ENCODE results near the gene KANTR.

KANTR gene

GRCh38 chrX:53084863-53085262 is 9.1 kb upstream of the KANTR start:
- H3K36me3 ChIP-seq, result peaks cover 7 to 46% (median 25%) of the 10 kb centered on the region in 11 experiments; a peak in 18 of 22 replicates
- no peak overlapping the region for H3K9ac ChIP-seq

GRCh38 chrX:53085661-53086229 is 8.2 kb upstream of the KANTR start:
- Histone ChIP-seq H4K20me1 (peaks cover 0 to 74% (median 47%) of the 10 kb centered on the region in 11 experiments; a peak in 17 of 22 replicates), H3K4me2 (no peak overlapping the region), H3K4me3 (no peak overlapping the region), H3K4me1 (peaks cover 6 to 26% (median 15%) of the 10 kb centered on the region in 10 experiments; a peak in 17 of 20 replicates), H3K9me3 (replicated peaks in 1 of 11) (peaks cover 0 to 8% (median 0%) of the 10 kb centered on the region in 11 experiments; a peak in 3 of 22 replicates), H3K9ac (no peak overlapping the region), H3K36me3 (peaks cover 7 to 46% (median 25%) of the 10 kb centered on the region in 11 experiments; a peak in 18 of 22 replicates), H3K27me3 (peaks cover 55 to 79% (median 65%) of the 10 kb centered on the region in 11 experiments), H3K27ac (no peak overlapping the region)
- no peak for TF ChIP-seq Cebpa-rat (IDR thresholded peaks at IDR 0.05)

More at GRCh38 chrX:53084863-53085262, 9.1 kb upstream of the KANTR start:
- Histone ChIP-seq H3K4me1 (peaks cover 6 to 29% (median 19%) of the 10 kb centered on the region in 10 experiments; a peak in 17 of 20 replicates), H3K27ac (no peak overlapping the region), H4K20me1 (peaks cover 0 to 68% (median 47%) of the 10 kb centered on the region in 11 experiments; a peak in 17 of 22 replicates), H3K9me3 (replicated peaks in 1 of 11) (peaks cover 0 to 8% (median 0%) of the 10 kb centered on the region in 11 experiments; a peak in 3 of 22 replicates), H3K4me2 (no peak overlapping the region), H3K27me3 (peaks cover 50 to 73% (median 60%) of the 10 kb centered on the region in 11 experiments), H3K4me3 (no peak overlapping the region)
- TF ChIP-seq Cebpa-rat (IDR thresholded peaks at IDR 0.05), result no peak

- Histone ChIP-seq H3K27ac (no peak overlapping the region), H3K4me3 (no peak overlapping the region), H4K20me1 (peaks cover 0 to 74% (median 47%) of the 10 kb centered on the region in 11 experiments; a peak in 17 of 22 replicates), H3K27me3 (peaks cover 56 to 86% (median 73%) of the 10 kb centered on the region in 11 experiments), H3K36me3 (peaks cover 7 to 46% (median 25%) of the 10 kb centered on the region in 11 experiments; a peak in 18 of 22 replicates), H3K4me2 (no peak overlapping the region), H3K9ac (no peak overlapping the region), H3K9me3 (replicated peaks in 1 of 11) (peaks cover 0 to 8% (median 0%) of the 10 kb centered on the region in 11 experiments; a peak in 3 of 22 replicates), H3K4me1 (peaks cover 6 to 25% (median 12%) of the 10 kb centered on the region in 10 experiments; a peak in 17 of 20 replicates)
- TF ChIP-seq Cebpa-rat (IDR thresholded peaks at IDR 0.05), result no peak
Measured at GRCh38 chrX:53086464-53086863, 7.5 kb upstream of the KANTR start.

GRCh38 chrX:53087388-53087831 is 6.5 kb upstream of the KANTR start:
- Histone ChIP-seq H3K36me3 (peaks cover 7 to 46% (median 25%) of the 10 kb centered on the region in 11 experiments; a peak in 18 of 22 replicates), H3K4me3 (no peak overlapping the region), H4K20me1 (peaks cover 0 to 72% (median 46%) of the 10 kb centered on the region in 11 experiments; a peak in 17 of 22 replicates), H3K4me2 (no peak overlapping the region), H3K27me3 (peaks cover 56 to 86% (median 73%) of the 10 kb centered on the region in 11 experiments), H3K9ac (no peak overlapping the region), H3K4me1 (peaks cover 6 to 25% (median 12%) of the 10 kb centered on the region in 10 experiments; a peak in 17 of 20 replicates), H3K27ac (no peak overlapping the region), H3K9me3 (replicated peaks in 1 of 11) (peaks cover 0 to 8% (median 0%) of the 10 kb centered on the region in 11 experiments; a peak in 3 of 22 replicates)
- TF ChIP-seq Cebpa-rat (IDR thresholded peaks at IDR 0.05), result no peak

GRCh38 chrX:53088136-53088974 is 5.6 kb upstream of the KANTR start:
- no peak overlapping the region for H3K4me3 ChIP-seq
- H3K4me1 ChIP-seq, result peaks cover 3 to 21% (median 8%) of the 10 kb centered on the region in 10 experiments; a peak in 17 of 20 replicates
- peaks cover 56 to 85% (median 74%) of the 10 kb centered on the region in 11 experiments for H3K27me3 ChIP-seq
- no peak overlapping the region for H3K27ac ChIP-seq
- peaks cover 0 to 63% (median 36%) of the 10 kb centered on the region in 11 experiments; a peak in 17 of 22 replicates for H4K20me1 ChIP-seq
- TF ChIP-seq Cebpa-rat (IDR thresholded peaks at IDR 0.05), result no peak
- no peak overlapping the region for H3K4me2 ChIP-seq
- H3K9ac ChIP-seq, result no peak overlapping the region
- peaks cover 0 to 8% (median 0%) of the 10 kb centered on the region in 11 experiments; a peak in 3 of 22 replicates for H3K9me3 ChIP-seq (replicated peaks in 1 of 11)
- peaks cover 7 to 46% (median 25%) of the 10 kb centered on the region in 11 experiments; a peak in 18 of 22 replicates for H3K36me3 ChIP-seq

GRCh38 chrX:53089224-53089842 is 4.6 kb upstream of the KANTR start:
- Histone ChIP-seq H3K27ac (no peak overlapping the region), H3K9ac (no peak overlapping the region), H4K20me1 (peaks cover 0 to 53% (median 27%) of the 10 kb centered on the region in 11 experiments; a peak in 16 of 22 replicates), H3K27me3 (peaks cover 54 to 82% (median 70%) of the 10 kb centered on the region in 11 experiments), H3K36me3 (peaks cover 7 to 40% (median 25%) of the 10 kb centered on the region in 11 experiments; a peak in 18 of 22 replicates), H3K4me1 (peaks cover 0 to 14% (median 0%) of the 10 kb centered on the region in 10 experiments; a peak in 6 of 20 replicates), H3K9me3 (replicated peaks in 1 of 11) (peaks cover 0 to 8% (median 0%) of the 10 kb centered on the region in 11 experiments; a peak in 3 of 22 replicates), H3K4me2 (no peak overlapping the region), H3K4me3 (no peak overlapping the region)
- no peak for TF ChIP-seq Cebpa-rat (IDR thresholded peaks at IDR 0.05)

GRCh38 chrX:53089925-53090324 is 4.0 kb upstream of the KANTR start:
- H3K27me3 ChIP-seq, result peaks cover 54 to 82% (median 69%) of the 10 kb centered on the region in 11 experiments
- peaks cover 0 to 16% (median 5%) of the 10 kb centered on the region in 10 experiments; a peak in 14 of 20 replicates for H3K4me1 ChIP-seq
- no peak for TF ChIP-seq Cebpa-rat (IDR thresholded peaks at IDR 0.05)
- H3K4me2 ChIP-seq, result no peak overlapping the region
- no peak overlapping the region for H3K27ac ChIP-seq
- H3K4me3 ChIP-seq, result no peak overlapping the region
- no peak overlapping the region for H3K9ac ChIP-seq
- peaks cover 0 to 8% (median 0%) of the 10 kb centered on the region in 11 experiments; a peak in 3 of 22 replicates for H3K9me3 ChIP-seq (replicated peaks in 1 of 11)
- peaks cover 7 to 35% (median 23%) of the 10 kb centered on the region in 11 experiments; a peak in 18 of 22 replicates for H3K36me3 ChIP-seq
- peaks cover 0 to 47% (median 22%) of the 10 kb centered on the region in 11 experiments; a peak in 16 of 22 replicates for H4K20me1 ChIP-seq

- TF ChIP-seq Cebpa-rat (IDR thresholded peaks at IDR 0.05), result no peak
Measured at GRCh38 chrX:53091354-53091753, 2.6 kb upstream of the KANTR start.

More at GRCh38 chrX:53091354-53091753, 2.6 kb upstream of the KANTR start:
- Histone ChIP-seq H3K4me3 (no peak overlapping the region), H4K20me1 (peaks cover 0 to 33% (median 17%) of the 10 kb centered on the region in 11 experiments; a peak in 14 of 22 replicates), H3K9me3 (replicated peaks in 1 of 11) (peaks cover 0 to 8% (median 0%) of the 10 kb centered on the region in 11 experiments; a peak in 3 of 22 replicates), H3K9ac (no peak overlapping the region), H3K4me1 (peaks cover 0 to 18% (median 8%) of the 10 kb centered on the region in 10 experiments; a peak in 14 of 20 replicates), H3K36me3 (peaks cover 0 to 20% (median 10%) of the 10 kb centered on the region in 11 experiments; a peak in 14 of 22 replicates), H3K27me3 (peaks cover 52 to 81% (median 69%) of the 10 kb centered on the region in 11 experiments), H3K27ac (no peak overlapping the region), H3K4me2 (no peak overlapping the region)
